Esophagus squamous epithelium (tissue), 4 donors: Measurements from ENCODE around the gene R3HDML.

Experiments used
- CTCF ChIP-seq, 6 experiments: fragments of 450-650 bp in 4 of 6; fragments of 200-600 bp in 2 of 6; sonication (generic) in 2 of 6; IDR thresholded peaks; one replicate each; pipeline ENCODE4 v1.5.1; 2016 to 2019; ENCODE audit warnings: antibody characterized with exemption in 6 of 6, mild to moderate bottlenecking in 4 of 6, moderate library complexity in 4 of 6
- POLR2A ChIP-seq, 4 donors: fragments of 450-650 bp; IDR thresholded peaks; one replicate each; pipeline ENCODE4 v1.6.1; 2017; ENCODE audit warnings: antibody characterized with exemption in 4 of 4, mild to moderate bottlenecking in 4 of 4, moderate library complexity in 3 of 4

DNA sequence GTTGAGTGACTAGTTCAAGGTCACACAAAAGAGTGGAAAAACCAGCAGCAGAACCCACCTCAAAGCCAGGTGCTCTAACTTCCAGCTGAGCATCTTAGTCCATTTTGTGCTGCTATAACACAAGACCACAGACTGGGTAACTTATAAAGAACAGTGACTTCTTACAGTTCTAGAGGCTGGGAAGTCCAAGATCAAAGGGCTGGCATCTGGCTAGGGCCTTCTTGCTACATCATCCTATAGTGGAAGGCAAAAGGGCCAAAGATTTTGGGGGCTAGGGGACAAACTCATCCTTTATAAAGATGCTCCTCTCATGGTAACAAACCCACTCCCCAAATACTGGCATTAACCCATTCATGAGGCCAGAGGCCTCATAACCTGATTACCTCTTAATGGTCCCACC is 35.6 kb upstream of the R3HDML start:
- TF ChIP-seq CTCF (IDR thresholded peaks at IDR 0.05): no peak
- TF ChIP-seq POLR2A (IDR thresholded peaks at IDR 0.05): no peak
